Testis (tissue), 2 donors: ENCODE results near the gene MAN1B1.

ENCODE experiments used
- CTCF ChIP-seq, 3 experiments: fragments of 450-650 bp in 2 of 3; fragments of 200-600 bp in 1 of 3; sonication (generic) in 1 of 3; IDR thresholded peaks; one replicate each; pipeline ENCODE4 v1.5.1; 2016 to 2019; ENCODE audit warnings: antibody characterized with exemption in 3 of 3, mild to moderate bottlenecking in 2 of 3, moderate library complexity in 1 of 3
- POLR2A ChIP-seq: fragments of 450-650 bp; IDR thresholded peaks from one replicate; pipeline ENCODE4 v1.6.1; 2017; ENCODE audit warnings: antibody characterized with exemption, mild to moderate bottlenecking, moderate library complexity

- TF ChIP-seq POLR2A, result no peak
- TF ChIP-seq CTCF (IDR thresholded peaks at IDR 0.05), result no peak
These were observed 61.5 kb downstream of the MAN1B1 start for GRCh38 chr9:137148242-137148641.
